Endothelial cell of umbilical vein (primary cell): Measurements from ENCODE around the gene SKP1.

ENCODE experiments used
- CTCF ChIP-seq, 2 donors: IDR thresholded peaks; 1 replicate in 1 of 2; 2 replicates in 1 of 2; pipeline ENCODE4 v1.5.1; 2011; ENCODE audit warnings: low read length in 2 of 2, mild to moderate bottlenecking in 2 of 2, moderate library complexity in 2 of 2, control low read depth in 1 of 2, inconsistent platforms in 1 of 2, low read depth in 1 of 2; ENCODE audit not compliant: insufficient read depth in 1 of 2; ENCODE audit errors: extremely low read depth in 1 of 2
- MAX ChIP-seq: IDR thresholded peaks from 2 replicates; pipeline ENCODE4 v1.6.1; 2011; ENCODE audit not compliant: insufficient read depth, insufficient read length
- MYC ChIP-seq: IDR thresholded peaks from one replicate; pipeline ENCODE4 v1.6.1; 2011; ENCODE audit warnings: mild to moderate bottlenecking, low read depth, low read length
- POLR2A ChIP-seq: IDR thresholded peaks from 2 replicates; pipeline ENCODE4 v1.6.1; 2012; ENCODE audit warnings: low read depth, mild to moderate bottlenecking, control low read depth, low read length
- POLR2AphosphoS5 ChIP-seq: IDR thresholded peaks from 2 replicates; pipeline ENCODE4 v1.6.1; 2012; ENCODE audit warnings: low read depth, mild to moderate bottlenecking, control low read depth, low read length, moderate library complexity; ENCODE audit not compliant: insufficient read depth

DNA sequence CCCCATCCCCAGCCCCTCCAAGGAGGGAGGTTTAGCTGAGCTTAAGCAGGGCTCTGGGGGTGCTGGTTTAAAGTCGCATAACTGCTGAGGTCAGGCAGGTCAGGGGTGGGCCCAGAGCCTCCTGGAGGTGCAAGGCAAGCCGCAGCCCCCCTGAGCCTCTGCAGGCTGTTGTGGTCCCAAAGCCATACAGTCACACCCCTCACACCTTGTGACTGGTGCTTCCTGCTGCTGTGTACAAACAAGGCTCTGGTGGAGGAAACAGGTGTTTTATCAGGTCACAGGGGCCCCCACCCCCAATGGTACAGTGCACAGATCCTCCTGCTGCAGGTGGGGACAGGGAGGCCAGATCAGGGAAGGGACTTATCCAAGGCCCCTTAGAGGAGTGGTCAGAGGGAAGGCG lies 54.2 kb downstream of the SKP1 start:
- no peak for TF ChIP-seq CTCF (IDR thresholded peaks at IDR 0.05; ENCODE audit: extremely low read depth in 1 of 2, insufficient read depth in 1 of 2, low read depth in 1 of 2, low read length in 2 of 2)
- no peak for TF ChIP-seq MAX
- TF ChIP-seq POLR2A, result no peak
- no peak for TF ChIP-seq POLR2AphosphoS5
- TF ChIP-seq MYC, result no peak
